GM19468 (cell line): ENCODE data around the gene SMIM29.
A peak's percentile ranks its signal among the peaks of the same experiment; 100 is the strongest.

ENCODE experiments used
- ATAC-seq: cut with Tn5 transposase; IDR thresholded peaks from one replicate; pipeline ENCODE4 v1.9.1; 2021; ENCODE audit warnings: mild to moderate bottlenecking, moderate library complexity, moderate number of reproducible peaks; ENCODE audit not compliant: unreplicated experiment; ENCODE audit errors: extremely low read depth

SMIM29 gene

DNA sequence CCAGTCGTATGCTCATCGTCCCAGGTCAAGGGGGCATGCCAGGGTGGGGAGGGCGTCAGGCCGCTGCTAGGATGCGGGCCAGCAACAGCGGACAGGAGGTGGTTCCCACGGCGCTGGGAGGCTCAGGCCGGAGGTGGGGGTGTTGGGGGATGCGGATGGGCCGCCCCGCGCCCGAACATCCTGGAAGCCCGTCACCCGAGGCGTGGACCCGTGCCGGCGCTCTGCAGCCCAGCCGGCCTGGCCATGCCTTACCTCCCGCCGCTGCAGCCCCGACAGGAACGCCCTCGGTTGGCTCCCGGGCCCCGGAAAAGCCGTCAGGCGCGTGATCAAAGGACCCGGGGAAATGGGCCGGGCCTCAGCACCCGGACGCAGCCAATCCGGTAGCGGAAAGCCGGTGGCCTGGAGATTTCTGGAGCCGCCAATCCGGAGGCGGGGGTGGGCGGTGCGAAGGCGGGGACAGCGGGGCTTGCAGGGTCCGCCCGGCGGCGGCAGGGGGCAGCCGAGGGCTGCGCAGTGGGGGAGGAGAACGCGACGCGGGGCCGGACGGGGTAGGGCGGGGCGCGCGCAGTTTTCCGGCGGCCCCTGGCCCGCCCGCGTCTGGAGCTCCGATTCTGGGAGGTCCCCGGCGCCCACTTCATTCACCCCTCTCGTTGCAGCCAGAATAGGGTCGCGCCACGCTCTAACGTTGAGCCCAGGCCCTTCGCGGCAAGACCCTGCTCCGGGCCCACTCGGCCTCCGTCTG lies at the start of gene SMIM29:
Gene SMIM29 (minus strand): TSS at position 280 of the 742 bp plus-strand sequence. CDS start 1,215 bp downstream, outside the sequence.
- ATAC-seq, result peak; percentile 64

GRCh38 chr6:34295721-34296120 lies 46.9 kb upstream of the SMIM29 start:
- peak; percentile 64 for ATAC-seq

- no peak for ATAC-seq
Observed at GRCh38 chr6:34292954-34293353, 44.1 kb upstream of the SMIM29 start.

DNA sequence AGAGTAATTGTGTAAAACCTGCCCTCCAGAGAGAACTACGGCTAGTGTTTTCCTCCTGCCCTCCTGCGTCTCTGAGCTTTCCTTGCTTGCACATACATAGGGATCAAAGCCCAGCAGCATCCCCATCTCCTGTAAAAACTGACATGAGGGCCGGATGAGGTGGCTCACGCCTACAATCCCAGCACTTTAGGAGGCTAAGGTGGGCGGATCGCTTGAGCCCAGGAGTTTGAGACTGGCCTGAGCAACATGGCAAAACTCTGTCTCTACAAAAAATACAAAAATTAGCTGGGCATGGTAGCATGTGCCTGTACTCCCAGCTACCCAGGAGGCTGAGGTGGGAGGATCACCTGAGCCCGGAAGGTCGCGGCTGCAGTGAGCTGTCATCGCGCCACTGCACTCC lies 40.3 kb upstream of the SMIM29 start:
- ATAC-seq, result no peak

GRCh38 chr6:34288581-34288980 lies 39.8 kb upstream of the SMIM29 start:
- ATAC-seq, result no peak

DNA sequence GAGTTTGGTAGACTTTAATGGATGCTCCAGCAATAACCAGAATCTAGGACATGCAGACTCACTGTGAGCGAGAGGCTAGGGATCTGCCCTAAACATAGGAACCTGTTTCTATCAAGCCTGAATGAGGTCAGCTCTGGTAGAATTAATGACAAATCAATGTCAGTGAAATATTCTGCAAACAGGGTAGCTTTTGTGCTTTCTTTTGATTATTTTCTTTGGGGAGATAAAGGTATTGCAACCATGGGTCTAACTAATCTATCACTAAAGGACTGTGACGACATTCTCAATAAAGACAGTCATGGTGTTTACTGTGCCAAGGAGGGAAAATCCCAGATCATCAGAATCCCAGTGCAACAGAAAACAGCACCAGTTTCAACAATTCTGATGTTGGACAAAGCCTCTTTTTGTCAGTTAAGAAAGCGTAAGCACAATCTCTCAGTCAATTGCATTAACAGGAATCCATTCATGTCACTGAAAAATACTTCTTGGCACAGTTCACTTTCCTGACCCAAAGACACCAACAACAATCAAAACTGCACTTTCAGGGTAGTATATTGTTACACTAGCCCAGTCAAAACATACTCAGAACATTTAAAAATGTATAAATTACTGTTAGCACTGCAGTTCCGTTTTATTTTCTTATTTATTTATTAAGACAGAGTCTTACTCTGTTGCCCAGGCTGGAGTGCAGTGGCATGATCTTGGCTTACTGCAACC lies 36.8 kb upstream of the SMIM29 start:
- ATAC-seq, result no peak

DNA sequence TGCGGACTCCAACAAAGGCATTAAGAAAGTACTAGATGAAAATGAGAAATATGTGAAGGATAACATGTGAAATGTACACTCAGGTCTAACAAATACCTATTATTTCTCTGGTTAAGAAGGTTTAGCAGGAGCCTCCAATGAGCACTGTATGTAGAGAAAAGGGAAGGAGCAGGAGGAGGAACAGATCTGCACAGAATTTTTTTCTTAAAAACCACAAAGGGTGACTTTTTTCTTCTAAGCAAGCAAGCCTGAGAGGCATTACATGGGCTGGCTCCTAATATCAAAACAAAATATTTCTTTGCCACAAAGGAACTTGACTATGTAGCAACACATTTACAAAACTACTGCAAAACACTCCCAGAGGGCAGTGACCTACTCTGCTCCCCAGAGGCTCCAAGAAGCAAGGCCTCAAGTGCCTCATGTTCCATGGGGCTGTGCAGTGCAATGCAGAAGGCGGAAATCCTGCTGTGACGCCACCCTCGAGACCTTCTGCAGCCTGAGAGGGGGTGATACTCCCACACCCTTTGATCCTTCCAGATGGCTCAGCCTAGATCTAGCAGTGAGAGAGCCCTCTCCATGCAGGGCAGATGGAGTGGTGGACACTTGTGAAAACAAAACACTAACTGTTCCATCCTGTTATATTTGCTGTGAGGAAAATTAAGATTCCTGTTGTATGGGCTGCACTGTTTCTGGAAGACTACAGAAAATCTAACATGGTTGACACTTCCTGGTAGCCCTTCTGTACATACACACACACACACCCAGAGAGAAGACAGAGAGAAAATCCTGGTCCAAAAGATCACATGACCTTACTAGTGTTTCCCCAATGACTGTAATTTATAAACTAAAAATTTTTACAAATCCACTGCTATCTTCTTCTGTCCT lies 36.0 kb upstream of the SMIM29 start:
- ATAC-seq, result no peak

- ATAC-seq, result no peak
Observed at GRCh38 chr6:34281702-34282334, 33.0 kb upstream of the SMIM29 start.

DNA sequence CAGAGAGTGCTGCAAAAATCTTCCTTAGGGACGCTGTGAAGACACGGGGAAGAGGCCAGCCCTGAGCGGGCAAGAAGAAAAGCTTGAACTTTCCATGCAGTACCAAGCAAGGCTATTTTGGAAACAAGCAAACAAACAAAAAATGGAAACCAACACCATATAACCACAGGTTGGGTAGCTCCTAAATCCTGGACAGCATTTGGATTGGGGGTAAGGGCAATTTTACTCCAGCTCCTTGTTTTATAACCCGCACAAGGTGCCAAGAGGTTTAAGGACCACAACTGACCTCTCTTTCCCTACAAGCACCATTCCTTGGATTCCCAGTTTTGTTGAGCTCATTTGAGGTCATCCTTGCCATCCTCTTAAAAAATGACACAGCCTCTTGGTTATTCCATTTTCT lies 31.4 kb upstream of the SMIM29 start:
- no peak for ATAC-seq

GRCh38 chr6:34278833-34279232 lies 30.0 kb upstream of the SMIM29 start:
- ATAC-seq, result no peak

DNA sequence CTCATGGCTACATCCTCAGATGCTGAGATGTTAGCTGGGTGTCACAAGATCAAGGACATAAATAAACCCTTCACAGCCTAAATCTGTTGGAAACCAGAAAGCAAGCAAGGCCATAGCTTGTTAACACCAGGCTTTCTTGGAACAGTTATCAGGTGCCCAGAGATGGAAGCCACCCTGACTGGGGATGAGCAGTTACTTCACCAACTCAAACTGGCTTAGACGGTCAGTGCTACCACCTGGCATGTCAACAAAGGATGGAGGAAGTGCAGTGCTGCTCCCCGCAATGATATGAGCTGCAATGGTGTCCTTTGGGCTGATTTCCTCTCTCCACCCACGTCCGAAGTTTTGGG lies 28.9 kb upstream of the SMIM29 start:
- no peak for ATAC-seq

GRCh38 chr6:34276881-34277762 lies 28.3 kb upstream of the SMIM29 start:
- ATAC-seq, result no peak

- no peak for ATAC-seq
Observed at GRCh38 chr6:34276191-34276590, 27.4 kb upstream of the SMIM29 start.

GRCh38 chr6:34275128-34275804 lies 26.5 kb upstream of the SMIM29 start:
- ATAC-seq, result no peak

- no peak for ATAC-seq
Observed at GRCh38 chr6:34274129-34274528, 25.3 kb upstream of the SMIM29 start.

GRCh38 chr6:34273242-34273805 lies 24.5 kb upstream of the SMIM29 start:
- no peak for ATAC-seq

DNA sequence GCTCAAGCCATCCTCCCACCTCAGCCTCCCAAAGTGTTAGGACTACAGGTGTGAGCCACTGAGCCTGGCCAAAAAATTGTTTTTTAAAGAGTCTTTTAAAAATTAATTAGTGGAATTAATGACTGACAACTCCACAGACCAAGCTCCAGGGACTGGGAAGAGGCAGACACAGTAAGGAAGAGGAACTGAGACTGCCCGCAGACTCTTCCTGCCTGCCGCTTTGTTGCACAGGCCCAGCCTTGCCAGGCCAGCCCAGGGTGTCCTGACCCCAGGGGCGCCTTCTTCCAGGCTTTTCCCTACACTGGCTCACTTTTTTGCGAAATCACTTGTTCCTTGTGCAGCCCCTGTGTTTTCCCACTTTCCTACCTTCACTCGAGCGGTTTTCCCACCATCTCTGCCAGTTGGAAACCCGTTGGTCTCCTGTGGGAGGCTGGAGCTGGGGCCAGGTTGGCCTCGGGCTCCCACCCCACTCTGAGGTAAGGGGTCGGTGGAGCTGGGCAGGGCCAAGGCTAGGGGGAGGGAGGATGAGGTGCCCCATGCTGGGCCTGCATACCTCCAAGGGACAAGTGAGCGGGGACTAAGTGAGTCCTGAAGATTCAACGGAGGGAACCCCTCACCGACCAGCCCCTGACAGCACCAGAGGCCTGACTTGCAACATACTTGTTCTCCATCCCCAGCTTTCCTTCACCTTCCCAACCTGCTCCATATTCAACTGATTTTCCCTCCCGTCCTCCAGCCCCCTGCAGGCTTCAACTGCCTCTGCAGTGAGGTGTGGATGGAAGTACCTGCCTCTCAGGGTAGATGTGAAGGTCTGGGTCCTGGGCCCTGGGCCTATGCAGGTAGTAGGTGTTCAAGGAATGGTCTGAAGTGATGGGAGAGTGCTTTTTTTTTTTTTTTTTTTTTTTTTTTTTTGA lies 23.5 kb upstream of the SMIM29 start:
- no peak for ATAC-seq
